IPS-NIHi11 (cell line): ENCODE measurements around the gene PUDP.

Experiments used
- DNase-seq: peaks from one replicate; pipeline ENCODE4 v3.0.0; 2012; ENCODE audit warnings: mixed read lengths, low spot score

The PUDP gene

DNA sequence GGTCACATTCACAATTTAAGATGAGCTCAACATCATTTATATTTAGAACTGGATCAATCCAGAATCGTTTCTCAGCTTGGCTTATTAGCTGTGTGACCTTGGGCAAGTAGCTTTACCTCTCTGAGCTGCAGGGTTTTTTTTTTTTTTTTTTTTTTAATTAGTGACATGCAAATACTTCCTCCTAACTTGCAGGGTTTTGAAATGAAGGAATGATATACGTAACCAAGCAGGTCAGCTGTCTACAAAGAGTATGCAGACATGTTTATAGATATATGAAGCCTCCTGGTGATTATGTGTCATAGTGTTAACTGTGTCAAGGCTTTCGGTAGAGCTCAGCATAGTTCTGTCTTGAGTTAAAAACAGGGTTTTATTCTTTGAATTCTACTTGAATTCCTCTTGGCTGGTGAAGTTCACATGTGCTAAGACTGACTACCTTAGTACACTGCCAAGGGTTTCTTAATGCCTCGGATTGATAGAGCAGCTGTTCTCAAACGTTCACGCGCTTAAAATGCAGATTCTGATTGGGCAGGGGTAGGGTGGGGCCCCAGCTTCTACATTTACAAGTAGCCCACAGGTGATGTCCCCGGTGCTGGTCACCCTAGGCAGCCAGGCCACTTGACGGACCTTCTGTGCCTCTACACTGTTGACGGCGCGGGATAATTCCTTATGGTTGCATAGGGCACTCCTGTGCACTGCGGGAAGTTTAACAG lies 1.1 kb downstream of the PUDP start:
- no peak for DNase-seq

DNA sequence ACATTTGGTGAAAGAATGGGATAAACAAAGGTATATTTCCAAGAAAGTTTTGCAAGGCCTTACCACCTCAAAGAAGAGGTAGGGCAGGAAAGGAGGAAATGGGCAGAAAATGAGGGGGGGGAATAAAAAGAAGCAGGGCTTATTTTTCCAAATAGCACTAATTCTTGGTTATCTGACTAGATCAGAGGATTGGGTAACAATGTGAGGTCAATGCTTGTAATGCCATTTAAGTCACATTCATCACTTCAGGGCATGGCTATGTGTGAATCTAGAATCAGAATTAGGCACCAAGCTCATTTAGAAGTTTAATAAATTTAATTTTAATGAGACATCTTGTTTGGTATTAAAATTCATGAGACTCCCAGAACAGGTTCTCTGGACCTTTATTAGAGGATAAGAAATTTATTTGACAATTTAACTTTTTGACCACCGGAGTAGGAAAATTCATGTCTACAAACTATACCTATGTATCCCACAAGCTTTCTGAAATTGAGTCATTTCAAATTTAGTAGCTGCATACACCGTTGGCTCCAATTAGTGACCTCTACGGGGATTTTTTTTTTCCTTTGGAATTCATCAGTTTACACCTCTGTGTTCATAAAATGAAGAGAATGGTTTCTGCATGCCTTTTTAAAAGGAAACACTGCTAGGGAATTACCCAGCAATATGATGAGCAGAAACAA lies 1.8 kb downstream of the PUDP start:
- DNase-seq, result no peak

DNA sequence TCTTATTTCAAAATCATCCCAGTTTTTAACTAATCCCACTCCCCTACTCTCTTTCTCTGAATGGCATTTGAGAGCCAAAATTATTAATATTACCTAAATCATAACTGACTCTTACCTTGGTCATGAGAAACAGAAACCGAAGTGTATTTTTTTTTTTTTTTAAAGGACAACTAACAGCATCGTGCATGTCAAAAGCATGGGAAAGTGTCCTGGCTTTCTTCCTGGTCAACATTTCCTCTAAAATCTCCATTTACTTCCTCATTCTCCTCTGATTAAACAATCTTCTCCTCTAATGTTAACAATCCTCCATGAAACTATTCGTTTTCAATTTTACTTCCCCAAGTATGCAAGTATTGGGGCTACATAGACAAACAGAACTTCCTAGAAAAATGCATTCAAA lies 2.5 kb downstream of the PUDP start:
- no peak for DNase-seq

DNA sequence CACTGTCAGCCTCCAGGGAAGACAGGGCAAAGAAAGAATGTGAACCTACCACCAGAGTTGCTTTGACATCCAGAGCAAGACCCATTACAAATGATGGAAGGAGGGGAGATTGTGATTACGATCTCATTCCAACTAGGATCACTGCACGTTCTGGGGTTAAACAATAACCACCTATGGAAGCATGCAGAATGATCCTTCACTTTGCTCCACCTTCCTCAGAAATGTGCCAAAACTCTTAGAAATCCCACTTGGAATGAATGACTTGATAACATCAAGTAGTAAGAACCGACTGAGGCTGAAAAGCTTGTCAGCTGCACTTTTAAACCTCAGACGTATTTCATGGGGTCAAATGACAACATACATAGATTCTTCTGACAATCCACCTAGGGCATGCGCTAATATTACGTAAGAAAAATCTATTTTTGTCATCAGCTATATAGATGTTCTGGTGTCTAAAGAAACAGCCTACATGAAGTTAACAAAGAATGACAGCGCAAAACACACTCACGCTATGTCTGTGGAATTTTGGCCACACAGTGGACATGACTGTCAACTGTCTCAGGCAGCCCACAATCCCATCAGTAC lies 3.9 kb downstream of the PUDP start:
- DNase-seq, result no peak

DNA sequence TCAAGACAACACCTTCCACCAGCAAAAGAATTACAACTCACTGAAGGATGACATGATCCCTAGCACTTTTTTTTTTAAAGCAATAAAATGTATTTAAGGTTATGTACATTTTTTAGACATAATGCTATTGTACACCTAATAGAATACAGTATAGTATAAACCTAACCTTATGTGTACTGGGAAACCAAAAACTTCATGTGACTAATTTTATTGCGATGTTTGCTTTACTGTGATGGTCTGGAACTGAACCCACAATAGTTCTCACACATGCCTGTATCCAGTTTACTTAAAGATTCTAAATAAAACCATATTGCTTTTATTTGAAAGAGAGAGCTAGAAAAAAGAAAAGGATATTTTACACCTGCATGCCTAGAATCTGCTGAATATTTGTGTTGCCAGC lies 4.9 kb downstream of the PUDP start:
- DNase-seq, result no peak

DNA sequence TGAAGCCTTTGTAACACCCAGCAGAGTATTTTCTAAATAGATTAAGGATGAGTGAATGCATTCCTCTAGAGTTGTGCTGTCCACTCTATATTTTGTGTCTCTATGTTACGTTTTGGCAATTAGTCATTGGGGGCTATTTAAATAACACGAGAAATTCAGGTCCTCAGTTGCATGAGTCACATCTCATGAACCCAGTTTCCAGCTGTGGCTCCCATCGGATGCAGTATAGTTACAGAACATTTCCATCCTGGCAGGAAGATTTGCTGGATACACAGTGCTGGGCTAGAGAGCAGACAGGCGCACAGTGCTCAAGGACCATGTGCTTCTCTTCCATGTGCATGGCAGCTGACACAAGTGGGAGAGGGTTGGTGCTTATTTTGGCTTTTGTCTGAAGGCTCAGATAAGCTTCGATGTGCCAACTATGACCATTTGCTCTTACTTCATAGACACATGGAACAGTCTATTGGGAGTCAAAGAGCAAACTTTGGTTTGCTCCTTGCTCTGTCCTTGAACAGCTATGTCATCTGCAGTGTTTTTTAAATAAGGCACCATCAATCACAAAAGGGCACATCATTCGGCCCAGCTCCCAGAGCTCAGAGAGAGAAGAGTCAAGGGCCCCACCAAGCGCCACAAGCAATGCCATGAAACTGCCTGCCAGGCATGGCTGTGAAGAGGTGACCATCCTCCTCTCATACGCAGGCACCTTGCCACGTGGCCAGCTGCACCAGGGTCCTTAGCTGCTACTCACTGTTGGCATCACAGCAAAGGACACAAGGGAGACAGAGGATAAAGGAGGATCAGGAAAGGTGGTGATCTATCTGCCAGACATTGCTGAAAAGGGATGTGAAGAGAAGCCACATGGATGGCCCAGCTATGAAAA lies 8.5 kb downstream of the PUDP start:
- DNase-seq, result no peak

DNA sequence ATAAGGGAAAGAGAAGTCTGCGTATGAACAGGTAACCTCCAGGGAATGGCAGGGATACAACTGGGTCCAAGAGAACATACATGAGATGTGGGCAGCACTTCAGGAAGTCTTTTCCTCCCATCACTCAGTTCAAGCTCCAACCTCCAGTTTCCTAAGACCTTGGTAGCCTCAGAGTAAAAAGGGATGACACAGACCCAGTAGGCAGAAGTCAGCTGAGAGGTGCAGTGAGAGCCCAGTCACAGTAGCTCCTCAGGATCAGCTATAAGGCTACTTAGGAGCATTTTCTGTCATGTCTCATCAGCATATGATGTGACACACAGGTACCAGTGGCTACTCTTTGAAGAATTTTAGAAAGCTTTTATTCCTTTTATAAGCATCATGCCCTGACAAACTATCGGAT lies 13.0 kb downstream of the PUDP start:
- no peak for DNase-seq

DNA sequence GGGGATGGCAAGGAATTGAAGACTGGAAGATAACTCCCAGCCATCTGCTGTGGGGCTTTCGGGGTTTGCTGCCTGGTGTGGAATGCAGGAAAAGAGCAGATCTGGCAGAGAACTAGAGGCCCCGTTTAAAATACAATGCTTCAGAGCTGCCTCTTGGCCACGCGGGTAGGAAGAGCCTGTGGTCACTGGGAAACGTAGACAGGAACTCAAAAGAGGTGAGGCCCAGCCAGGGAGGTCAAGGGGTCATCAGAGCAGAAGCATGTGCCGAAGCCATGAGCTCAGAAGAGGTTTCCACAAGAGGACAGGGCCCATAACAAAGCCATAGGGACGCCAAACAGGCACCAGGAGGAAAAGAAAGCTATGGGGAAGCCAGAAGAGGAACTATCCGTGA lies 14.9 kb downstream of the PUDP start:
- DNase-seq, result no peak

DNA sequence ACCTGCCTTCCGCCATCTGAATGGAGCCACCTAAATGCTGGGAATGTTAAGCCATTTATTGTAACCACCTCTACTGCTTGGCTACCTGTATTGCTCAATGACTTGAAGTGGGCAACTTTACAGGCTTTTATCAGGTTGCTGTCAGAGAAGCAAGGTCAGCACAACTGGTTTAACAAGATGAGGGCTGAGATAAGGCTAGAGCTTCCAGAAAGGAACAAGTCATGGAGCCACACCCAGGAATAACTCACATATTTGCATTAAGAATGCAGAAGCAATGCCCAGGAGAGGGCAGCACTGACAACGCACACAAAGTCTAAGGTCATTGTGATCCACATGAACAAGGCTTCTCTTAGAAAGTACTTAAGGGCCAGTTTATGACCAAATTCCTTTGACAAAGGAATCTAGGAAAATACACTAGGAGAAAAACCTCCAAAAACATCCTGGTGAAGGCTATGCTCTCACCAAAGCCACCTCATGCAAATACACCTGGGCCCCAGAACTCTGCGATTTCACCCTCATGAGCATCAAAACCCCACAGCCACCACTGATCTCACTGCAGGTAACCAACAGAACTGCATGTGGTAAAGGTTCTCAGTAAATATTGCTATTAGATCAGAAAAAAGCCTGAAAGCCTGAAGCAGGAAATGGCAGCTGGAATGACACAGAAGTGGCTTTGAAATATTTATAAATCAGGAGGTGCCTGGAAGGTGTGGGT lies 15.5 kb downstream of the PUDP start:
- peak; percentile 36 for DNase-seq

DNA sequence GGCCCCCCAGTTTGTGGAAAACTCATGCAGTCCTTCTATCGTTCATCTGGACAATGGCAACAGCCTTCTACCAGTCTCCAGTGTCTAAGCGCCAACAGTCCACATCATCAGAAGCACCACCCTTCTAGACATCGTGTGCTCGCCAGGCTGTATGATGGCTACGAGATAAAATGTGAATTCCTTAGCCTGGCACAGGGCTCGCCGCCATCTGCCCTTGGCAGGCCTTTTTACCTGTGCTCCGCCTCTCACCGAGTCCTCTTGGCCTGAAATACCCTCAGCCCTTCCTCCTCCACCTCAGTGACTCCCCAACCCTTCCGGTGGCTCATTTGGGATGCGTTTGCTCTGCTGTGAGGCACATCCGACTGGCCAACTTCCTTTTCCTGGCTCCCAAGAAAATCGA lies 16.3 kb downstream of the PUDP start:
- DNase-seq, result no peak

DNA sequence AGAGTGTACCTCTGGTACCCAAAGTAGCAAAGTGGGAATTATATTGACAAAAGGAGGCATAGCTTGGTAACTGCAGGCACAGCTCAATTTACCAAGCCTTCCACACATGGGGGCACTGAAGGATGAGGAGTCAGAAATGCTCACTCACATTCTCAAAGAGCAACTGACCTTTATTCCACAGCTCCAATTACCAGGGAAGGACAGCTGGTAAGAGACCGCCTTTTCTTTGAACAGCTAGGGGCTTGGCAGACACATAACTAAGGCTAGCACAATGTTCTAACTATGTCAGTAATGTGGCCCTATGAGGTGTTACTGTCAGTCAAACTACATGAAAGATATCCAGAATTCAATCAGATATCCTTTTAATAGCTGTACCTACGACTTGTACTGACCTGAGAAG lies 20.9 kb downstream of the PUDP start:
- no peak for DNase-seq

DNA sequence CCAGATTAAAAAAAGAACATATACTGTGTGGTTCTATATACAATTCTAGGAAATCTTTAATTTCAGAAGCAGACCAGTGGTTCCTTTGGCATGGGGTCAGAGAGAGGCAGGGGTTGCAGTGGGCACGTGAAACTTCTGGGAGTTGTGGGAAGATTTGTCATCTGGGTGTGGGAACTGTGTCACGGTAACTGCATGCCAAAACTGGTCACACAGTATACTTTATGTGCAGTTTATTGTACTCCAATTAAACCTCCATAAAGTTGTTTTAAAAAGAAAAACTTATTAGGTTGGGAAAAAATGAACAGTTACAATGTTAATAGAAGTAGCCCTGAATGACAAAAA lies 27.1 kb downstream of the PUDP start:
- DNase-seq, result no peak

DNA sequence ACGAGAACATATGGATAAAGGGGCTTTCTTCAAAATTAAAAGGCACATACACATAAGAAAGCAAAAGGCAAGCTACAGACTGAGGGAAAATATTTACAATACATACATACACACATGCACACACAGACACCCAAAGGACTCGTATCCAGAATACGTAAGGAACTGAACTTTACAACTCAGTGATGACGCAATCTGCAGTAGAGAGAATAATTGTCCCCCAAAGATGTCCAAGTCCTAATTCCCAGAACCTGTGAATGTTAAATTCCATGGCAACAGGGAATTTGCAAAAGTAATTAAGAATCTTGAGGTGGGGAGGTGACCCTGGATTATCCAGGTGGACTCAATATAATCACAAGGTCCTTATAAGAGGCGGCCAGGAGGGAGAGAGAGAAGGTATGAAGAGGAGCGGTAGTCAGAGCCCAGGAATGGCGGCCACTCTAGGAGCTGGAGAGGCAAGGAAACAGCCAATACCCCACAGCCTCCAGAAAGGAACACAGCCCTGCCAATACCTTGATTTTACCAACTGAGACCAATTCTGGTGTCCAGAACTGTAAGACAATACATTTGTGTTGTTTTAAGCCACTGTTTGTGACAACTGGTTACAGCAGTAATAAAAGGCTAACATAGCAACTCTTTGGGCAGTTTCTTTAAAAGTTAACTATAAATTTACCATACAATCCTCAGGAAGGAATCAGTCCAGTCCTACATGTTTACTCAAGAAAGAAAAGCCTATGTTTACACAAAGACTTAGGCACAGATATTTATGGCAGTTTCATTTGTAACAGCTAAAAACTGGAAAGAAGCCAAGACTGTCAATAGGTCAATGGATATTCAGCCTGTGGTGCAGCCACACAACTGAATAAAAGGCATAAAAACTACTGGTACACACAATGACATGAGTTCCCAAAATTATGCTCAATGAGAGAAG lies 27.7 kb downstream of the PUDP start:
- DNase-seq, result no peak

DNA sequence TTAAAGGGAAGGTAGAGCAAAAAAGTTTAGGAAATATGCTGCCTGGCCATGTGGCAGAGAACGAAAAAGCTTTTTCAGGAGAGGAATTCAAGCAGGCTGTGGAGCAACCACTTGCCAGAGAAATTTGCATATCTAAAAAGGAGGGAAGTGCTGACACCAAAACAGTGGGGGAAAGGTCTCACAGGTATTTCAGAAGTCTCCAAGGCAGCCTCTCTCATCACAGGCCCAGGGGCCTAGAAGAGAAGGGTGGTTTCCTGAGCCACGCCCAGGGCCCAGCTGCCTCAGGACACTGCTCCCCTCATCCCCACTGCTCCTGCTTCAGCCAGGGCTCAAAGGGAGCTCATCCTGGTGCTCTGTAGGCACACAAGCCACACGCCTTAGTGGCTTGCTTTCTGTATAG lies 30.4 kb downstream of the PUDP start:
- DNase-seq, result no peak

DNA sequence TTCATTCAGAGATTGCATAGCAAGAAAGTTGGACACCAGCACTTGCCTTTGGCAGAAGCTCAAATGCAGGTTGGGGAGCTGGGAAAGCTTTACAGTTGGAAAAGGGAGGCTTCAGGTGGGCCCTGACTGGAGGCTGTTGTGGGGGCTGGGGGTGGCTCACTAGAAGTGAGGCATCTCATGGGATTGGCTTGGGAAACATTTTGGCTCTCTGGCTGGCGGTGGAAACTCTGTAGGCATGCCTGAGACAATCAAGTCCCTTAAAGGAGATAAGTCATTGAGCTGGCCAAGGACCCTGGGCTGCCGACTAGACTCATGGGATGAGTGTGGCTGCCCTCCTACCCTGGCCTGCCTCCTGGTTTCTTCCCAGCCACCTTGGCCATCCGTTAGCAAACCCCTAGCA lies 31.9 kb downstream of the PUDP start:
- no peak for DNase-seq

DNA sequence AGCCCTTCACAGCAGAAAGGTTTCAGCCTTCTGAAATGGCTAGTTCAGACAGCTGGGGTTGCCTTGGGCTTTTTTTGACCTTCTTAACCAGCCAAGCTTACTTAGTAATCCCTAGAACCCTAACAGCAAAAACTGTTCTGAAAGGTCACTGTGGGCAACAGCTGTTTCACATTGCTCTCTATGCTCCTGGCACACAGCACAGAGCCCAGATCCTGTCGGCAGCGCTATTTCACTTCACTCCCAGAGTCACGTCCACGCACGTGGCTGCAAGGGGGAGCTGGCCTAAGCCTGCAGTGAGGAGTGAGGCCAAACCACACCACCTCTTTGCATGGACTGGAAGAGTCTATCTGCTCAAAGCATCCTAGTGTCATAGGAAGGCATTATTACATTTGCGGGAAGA lies 32.4 kb downstream of the PUDP start:
- no peak for DNase-seq

DNA sequence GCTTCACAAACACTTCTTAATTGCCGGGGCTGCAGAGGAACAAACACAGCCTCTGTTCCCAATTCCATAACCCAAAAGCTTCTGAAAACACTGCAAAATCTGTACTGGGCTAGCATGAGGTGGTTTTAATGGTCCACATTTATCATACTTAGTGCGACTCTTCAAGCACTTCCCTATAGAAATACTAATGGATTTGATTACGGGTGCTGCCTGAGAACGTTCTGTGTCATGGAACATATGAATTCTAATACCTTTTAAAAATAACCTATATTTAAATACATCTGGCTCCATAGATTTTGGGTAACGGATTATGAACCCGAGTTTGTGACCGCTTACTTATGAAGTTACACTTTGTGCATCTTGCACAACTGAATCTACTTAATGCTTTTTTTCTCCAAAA lies 35.9 kb downstream of the PUDP start:
- no peak for DNase-seq

DNA sequence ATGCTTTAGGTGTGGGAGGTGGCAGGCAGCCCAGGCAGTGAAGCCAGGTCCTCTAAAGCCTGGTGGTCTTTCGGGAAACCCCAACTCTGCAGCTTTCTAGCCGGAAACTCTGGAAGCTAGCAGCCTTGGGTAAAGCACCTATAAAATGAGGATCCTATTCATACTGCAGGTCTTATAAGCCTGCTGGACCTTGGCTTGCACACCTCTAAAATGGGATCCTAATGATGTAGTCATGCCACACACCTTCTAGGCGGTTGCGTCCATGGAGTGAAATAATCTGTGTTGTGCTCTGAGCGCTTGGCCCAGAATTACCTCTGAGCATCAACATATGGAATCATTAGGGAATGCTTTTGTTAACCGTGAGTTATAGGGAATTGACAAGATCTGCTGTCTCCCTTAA lies 36.4 kb downstream of the PUDP start:
- no peak for DNase-seq

DNA sequence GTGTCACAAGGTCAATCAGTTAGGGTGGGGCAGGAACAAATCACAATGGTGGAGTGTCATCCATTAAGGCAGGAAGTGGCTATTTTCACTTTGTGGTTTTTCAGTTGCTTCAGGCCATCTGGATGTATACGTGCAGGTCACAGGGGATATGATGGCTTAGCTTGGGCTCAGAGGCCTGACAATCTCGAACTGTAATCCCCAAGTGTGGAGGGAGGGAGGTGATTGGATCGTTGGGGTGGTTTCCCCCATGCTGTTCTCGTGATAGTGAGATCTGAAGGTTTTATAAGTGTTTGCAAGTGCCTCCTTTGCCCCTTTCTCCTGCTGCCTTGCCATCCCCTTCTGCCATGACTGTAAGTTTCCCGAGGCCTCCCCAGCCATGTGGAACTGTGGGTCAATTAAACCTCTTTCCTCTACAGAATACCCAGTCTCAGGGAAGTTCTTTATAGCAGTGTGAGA lies 37.1 kb downstream of the PUDP start:
- DNase-seq, result no peak

DNA sequence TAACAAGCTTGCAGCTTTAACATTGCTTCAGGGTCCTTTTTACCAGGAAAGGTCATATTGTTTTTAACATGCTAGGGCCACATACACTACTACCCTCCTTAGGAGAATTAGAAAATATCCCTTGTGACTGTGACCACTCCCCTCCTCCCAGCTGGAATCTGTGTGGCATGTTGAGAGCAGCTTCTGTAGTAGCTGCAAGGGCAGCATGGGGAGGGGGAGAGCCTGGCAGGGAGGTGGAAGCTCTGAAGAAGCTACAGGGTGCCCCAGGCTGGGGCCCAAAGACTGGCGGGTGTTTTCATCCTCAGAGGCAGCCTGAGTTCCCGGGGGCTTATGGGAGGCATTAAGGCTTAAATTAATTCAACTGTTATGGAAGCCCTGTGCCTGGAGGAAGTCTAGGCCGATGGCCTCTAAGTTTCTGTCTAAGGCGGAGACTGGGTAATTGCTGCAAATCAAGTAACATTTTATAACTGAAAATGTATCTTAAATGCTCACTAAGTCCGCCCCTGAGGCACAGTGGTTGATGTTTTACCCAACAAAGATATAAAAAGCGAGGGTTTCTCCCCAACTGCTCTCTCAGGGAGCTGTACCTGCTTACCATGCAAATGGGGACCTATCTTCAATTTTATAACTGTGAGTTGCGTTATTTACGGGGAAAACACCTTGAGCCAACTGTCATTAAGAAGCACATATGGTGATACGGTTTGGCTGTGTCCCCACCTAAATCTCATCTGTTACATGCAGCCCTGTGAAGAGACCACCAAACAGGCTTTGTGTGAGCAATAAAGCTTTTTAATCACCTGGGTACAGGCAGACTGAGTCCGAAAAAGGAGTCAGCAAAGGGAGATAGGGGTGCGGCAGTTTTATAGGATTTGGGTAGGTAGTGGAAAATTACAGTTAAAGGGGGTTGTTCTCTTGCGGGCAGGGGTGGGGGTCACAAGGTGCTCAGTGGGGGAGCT lies 37.8 kb downstream of the PUDP start:
- no peak for DNase-seq
